ENCODE data around the gene COBL. TPM values are rescaled to one million over a fixed set of nuclear protein-coding genes. Genes with fewer than 3 reads are reported as not detected.
"Not testable (repeated sequence)": the region's sequence is repeated elsewhere in the genome, so short reads cannot be mapped to it uniquely, and the experiment has no call there.

The COBL gene
- total RNA-seq, 1 donor from 2014 or later: not detected

GRCh38 chr7:51012569-51013217, 303.9 kb downstream of the COBL start:
- intact Hi-C loops (cut with micrococcal nuclease): no loop called here

GRCh38 chr7:51011710-51012350, 304.8 kb downstream of the COBL start:
- intact Hi-C loops (cut with micrococcal nuclease): no loop called here

- intact Hi-C loops (cut with micrococcal nuclease): no loop called here
Measured at GRCh38 chr7:51010534-51010933, 306.1 kb downstream of the COBL start.

GRCh38 chr7:51009716-51010496, 306.7 kb downstream of the COBL start:
- intact Hi-C loops (cut with micrococcal nuclease): no loop called here

- intact Hi-C loops (cut with micrococcal nuclease): no loop called here
Measured at GRCh38 chr7:51007551-51008505, 308.8 kb downstream of the COBL start.

- intact Hi-C loops (cut with micrococcal nuclease): no loop called here
Measured at GRCh38 chr7:51006483-51007235, 309.9 kb downstream of the COBL start.

GRCh38 chr7:51005074-51005473, 311.5 kb downstream of the COBL start:
- intact Hi-C loops (cut with micrococcal nuclease): no loop called here

- intact Hi-C loops (cut with micrococcal nuclease): loop anchor here (1.0 kb wide), 1 partner anchor 304 kb away; no protein-coding TSS in a partner anchor
Measured at GRCh38 chr7:51000956-51001355, 315.7 kb downstream of the COBL start.

- intact Hi-C loops (cut with micrococcal nuclease): no loop called here
Measured at GRCh38 chr7:50994753-50995319, 321.8 kb downstream of the COBL start.

- intact Hi-C loops (cut with micrococcal nuclease): not testable (repeated sequence)
Measured at GRCh38 chr7:50990214-50990613, 326.4 kb downstream of the COBL start.

- intact Hi-C loops (cut with micrococcal nuclease): loop anchor here (10.0 kb wide), 1 partner anchor 414 kb away; no protein-coding TSS in a partner anchor
Measured at GRCh38 chr7:50988988-50989387, 327.6 kb downstream of the COBL start.

- intact Hi-C loops (cut with micrococcal nuclease): loop anchor here (10.0 kb wide), 1 partner anchor 414 kb away; no protein-coding TSS in a partner anchor
Measured at GRCh38 chr7:50988465-50988864, 328.1 kb downstream of the COBL start.

- intact Hi-C loops (cut with micrococcal nuclease): loop anchor here (10.0 kb wide), 1 partner anchor 410 kb away; no protein-coding TSS in a partner anchor
Measured at GRCh38 chr7:50985096-50985495, 331.5 kb downstream of the COBL start.

- intact Hi-C loops (cut with micrococcal nuclease): loop anchor here (10.0 kb wide), 1 partner anchor 409 kb away; no protein-coding TSS in a partner anchor
Measured at GRCh38 chr7:50983850-50984249, 332.8 kb downstream of the COBL start.

- intact Hi-C loops (cut with micrococcal nuclease): loop anchor here (10.0 kb wide), 1 partner anchor 408 kb away; no protein-coding TSS in a partner anchor
Measured at GRCh38 chr7:50982626-50983025, 334.0 kb downstream of the COBL start.

GRCh38 chr7:50981743-50982142, 334.9 kb downstream of the COBL start:
- intact Hi-C loops (cut with micrococcal nuclease): loop anchor here (10.0 kb wide), 1 partner anchor 407 kb away; no protein-coding TSS in a partner anchor

GRCh38 chr7:50980411-50980810, 336.2 kb downstream of the COBL start:
- intact Hi-C loops (cut with micrococcal nuclease): loop anchor here (10.0 kb wide), 1 partner anchor 406 kb away; no protein-coding TSS in a partner anchor

- intact Hi-C loops (cut with micrococcal nuclease): no loop called here
Measured at GRCh38 chr7:50978633-50979215, 337.9 kb downstream of the COBL start.

- intact Hi-C loops (cut with micrococcal nuclease): no loop called here
Measured at GRCh38 chr7:50977421-50977820, 339.2 kb downstream of the COBL start.
